Fibroblast of lung (primary cell): ENCODE results near the gene RGS7. TPM values are rescaled to one million over a fixed set of nuclear protein-coding genes. Genes with fewer than 3 reads are reported as not detected.

ENCODE experiments used
- DNase-seq, 2 donors: peaks; one replicate each; pipeline versions ENCODE4 v3.0.0 to v3.0.0-alpha.2; 2010; ENCODE audit warnings: low read depth in 2 of 2
- H2AFZ ChIP-seq: 2 replicates; pipeline ENCODE4 v1.5.1; 2012; ENCODE audit warnings: low read length, control low read depth, inconsistent platforms
- H3K27ac ChIP-seq: 2 replicates; pipeline ENCODE4 v1.5.1; 2011; ENCODE audit warnings: low read length, control low read depth; ENCODE audit not compliant: insufficient read depth
- H3K27me3 ChIP-seq: 2 replicates; pipeline ENCODE4 v1.5.1; 2011; ENCODE audit warnings: mild to moderate bottlenecking, low read length; ENCODE audit not compliant: control insufficient read depth, insufficient read depth
- H3K36me3 ChIP-seq: 2 replicates; pipeline ENCODE4 v1.5.1; 2011; ENCODE audit warnings: low read length; ENCODE audit not compliant: control insufficient read depth, insufficient read depth
- H3K4me1 ChIP-seq: 2 replicates; pipeline ENCODE4 v1.5.1; 2011; ENCODE audit warnings: low read length; ENCODE audit not compliant: control insufficient read depth, insufficient read depth; ENCODE audit errors: extremely low read depth
- H3K4me2 ChIP-seq: 2 replicates; pipeline ENCODE4 v1.5.1; 2011; ENCODE audit warnings: low read length, control low read depth; ENCODE audit not compliant: insufficient read depth; ENCODE audit errors: extremely low read depth
- H3K4me3 ChIP-seq, 4 experiments: fragments of 200-600 bp in 1 of 4; sonication (generic) in 1 of 4; replicated peaks in 1 of 4; 2 replicates each; pipeline ENCODE4 v1.5.1; 2011 to 2016; ENCODE audit warnings: low read length in 4 of 4, low read depth in 3 of 4, mild to moderate bottlenecking in 3 of 4, control low read depth in 2 of 4, inconsistent platforms in 1 of 4, mixed read lengths in 1 of 4; ENCODE audit not compliant: insufficient read depth in 1 of 4; ENCODE audit errors: control extremely low read depth in 1 of 4
- H3K79me2 ChIP-seq: 2 replicates; pipeline ENCODE4 v1.5.1; 2012; ENCODE audit warnings: mild to moderate bottlenecking, low read length, inconsistent platforms; ENCODE audit not compliant: control insufficient read depth, insufficient read depth
- H3K9ac ChIP-seq: 2 replicates; pipeline ENCODE4 v1.5.1; 2011; ENCODE audit warnings: mild to moderate bottlenecking, low read length, control low read depth; ENCODE audit not compliant: insufficient read depth
- H3K9me3 ChIP-seq: 2 replicates; pipeline ENCODE4 v1.5.1; 2012; ENCODE audit warnings: low read depth, low read length; ENCODE audit not compliant: control insufficient read depth, insufficient read depth
- H4K20me1 ChIP-seq: 2 replicates; pipeline ENCODE4 v1.5.1; 2011; ENCODE audit warnings: low read length; ENCODE audit not compliant: control insufficient read depth, insufficient read depth; ENCODE audit errors: extremely low read depth
- CTCF ChIP-seq, 2 donors: IDR thresholded peaks in 1 of 2; conservative IDR thresholded peaks in 1 of 2; 1 replicate in 1 of 2; 2 replicates in 1 of 2; pipeline ENCODE4 v1.5.1; 2011 to 2012; ENCODE audit warnings: low read length in 2 of 2, control low read depth in 1 of 2, inconsistent platforms in 1 of 2, low read depth in 1 of 2, mild to moderate bottlenecking in 1 of 2
- EZH2 ChIP-seq: IDR thresholded peaks from 2 replicates; pipeline ENCODE4 v1.5.1; 2012; ENCODE audit warnings: low read length, control low read depth, mild to moderate bottlenecking; ENCODE audit errors: missing control alignments
- polyA plus RNA-seq, 2 donors: library from polyadenylated mRNA; depleted of rRNA in 1 of 2; stranded (reverse) in 1 of 2; unstranded in 1 of 2; fragments of >200 nt; gene quantifications; 2 replicates each; pipeline ENCODE4 v1.2.1, GENCODE V29; 2011 to 2012; ENCODE audit warnings: missing spikeins in 1 of 2
- total RNA-seq: library from RNA; depleted of rRNA; stranded (reverse); fragments of >200 nt; gene quantifications from 2 replicates; pipeline ENCODE4 v1.2.1, GENCODE V29; 2014

RGS7 gene
- total and polyA plus RNA-seq, 2 donors (not counting 1 experiment from before 2014, with no cell fraction given) = 3.6 to 4.2 TPM

- DNase-seq = peak; percentile 3 to 39
- Histone ChIP-seq H3K9me3 (no peaks in the 10 kb centered on the region), H3K4me2 (no peak overlapping the region), H3K4me3 (no peak overlapping the region), H3K27ac (no peak overlapping the region), H4K20me1 (no peaks in the 10 kb centered on the region), H3K4me1 (no peaks in the 10 kb centered on the region), H2AFZ (no peak overlapping the region), H3K9ac (no peak overlapping the region), H3K27me3 (no peaks in the 10 kb centered on the region), H3K36me3 (no peaks in the 10 kb centered on the region), H3K79me2 (no peaks in the 10 kb centered on the region)
- no peak for TF ChIP-seq CTCF (conservative IDR thresholded peaks at IDR 0.05 in 1 of 2, IDR thresholded peaks at IDR 0.05 in 1 of 2; ENCODE audit: low read depth in 1 of 2, low read length in 2 of 2)
Observed at GRCh38 chr1:241336335-241336734, 20.7 kb downstream of the RGS7 start.

DNA sequence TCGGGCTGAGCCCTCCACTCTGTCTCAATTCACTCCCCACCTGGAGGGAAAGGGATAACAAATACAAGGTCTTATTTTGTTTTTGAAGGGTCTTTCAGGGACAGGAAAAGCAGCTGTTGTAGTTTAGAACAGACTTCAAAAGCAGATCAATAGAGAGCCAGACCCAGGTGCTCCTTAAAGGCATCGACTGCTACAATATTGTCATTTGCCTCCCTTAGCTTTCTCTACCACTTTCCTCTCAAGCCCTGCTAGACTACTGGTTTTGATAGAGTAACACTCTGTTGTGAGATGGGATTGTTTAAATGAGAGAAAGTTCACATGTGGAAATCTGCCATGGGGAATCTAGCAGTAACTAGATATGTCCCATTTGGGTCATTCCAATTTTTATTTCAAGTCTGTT, 24.0 kb downstream of the RGS7 start:
- H3K27me3 ChIP-seq = no peaks in the 10 kb centered on the region
- no peak for TF ChIP-seq EZH2
- TF ChIP-seq CTCF (conservative IDR thresholded peaks at IDR 0.05 in 1 of 2, IDR thresholded peaks at IDR 0.05 in 1 of 2; ENCODE audit: low read depth in 1 of 2, low read length in 2 of 2) = no peak
- H3K4me2 ChIP-seq = no peak overlapping the region

DNA sequence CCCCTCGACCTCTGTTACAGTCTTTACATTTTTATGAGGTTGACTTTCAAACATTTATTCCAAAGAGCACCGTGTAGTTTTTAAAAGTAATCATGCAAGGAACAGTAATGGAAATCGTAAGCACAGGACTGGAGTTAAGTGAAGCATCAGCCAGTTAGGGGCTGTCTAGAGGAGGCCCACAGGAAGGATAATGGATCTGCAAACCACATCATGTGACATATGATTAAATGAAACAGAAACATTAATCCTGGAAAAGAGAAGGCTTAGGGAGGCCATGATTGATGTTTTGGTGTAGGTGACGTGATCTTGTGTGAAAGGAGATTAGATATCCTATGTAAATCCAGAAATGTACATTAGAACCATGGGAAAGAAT, 25.0 kb downstream of the RGS7 start:
- H3K36me3 ChIP-seq = no peaks in the 10 kb centered on the region
- H3K27ac ChIP-seq = no peak overlapping the region
- no peaks in the 10 kb centered on the region for H3K9me3 ChIP-seq
- H3K4me3 ChIP-seq = no peak overlapping the region
- no peak overlapping the region for H3K4me2 ChIP-seq
- H4K20me1 ChIP-seq = no peaks in the 10 kb centered on the region
- H3K4me1 ChIP-seq = no peaks in the 10 kb centered on the region
- no peak for DNase-seq
- no peaks in the 10 kb centered on the region for H3K27me3 ChIP-seq
- H3K79me2 ChIP-seq = no peaks in the 10 kb centered on the region
- TF ChIP-seq CTCF (conservative IDR thresholded peaks at IDR 0.05 in 1 of 2, IDR thresholded peaks at IDR 0.05 in 1 of 2; ENCODE audit: low read depth in 1 of 2, low read length in 2 of 2) = no peak
- TF ChIP-seq EZH2 = no peak
- H3K9ac ChIP-seq = no peak overlapping the region
- no peak overlapping the region for H2AFZ ChIP-seq

More for the DNA sequence above, 24.0 kb downstream of the RGS7 start:
- no peak for DNase-seq
- no peak overlapping the region for H2AFZ ChIP-seq
- H3K9ac ChIP-seq = no peak overlapping the region
- no peaks in the 10 kb centered on the region for H4K20me1 ChIP-seq
- no peaks in the 10 kb centered on the region for H3K9me3 ChIP-seq
- no peaks in the 10 kb centered on the region for H3K79me2 ChIP-seq
- H3K27ac ChIP-seq = no peak overlapping the region
- no peaks in the 10 kb centered on the region for H3K36me3 ChIP-seq
- H3K4me3 ChIP-seq = no peak overlapping the region
- H3K4me1 ChIP-seq = no peaks in the 10 kb centered on the region
